Activated naive CD4-positive, alpha-beta T cell treated with anti-CD3 and anti-CD28 coated beads for 36 hours (primary cell): ENCODE data around the gene PEA15. TPM values are rescaled to one million over a fixed set of nuclear protein-coding genes. Genes with fewer than 3 reads are reported as not detected.

Experiments
- CTCF ChIA-PET: fragments of 350-600 bp; sonication (Branson Sonifier 250); formaldehyde crosslinking; loops from one replicate; lab custom pipeline; 2021; ENCODE audit warnings: antibody characterized with exemption; lab: Charles Lee
- DNase-seq: peaks from one replicate; pipeline ENCODE4 v3.0.0-alpha.2; 2020
- H3K27ac Mint-ChIP-seq: one replicate; pipeline ENCODE4 v1.8.0; 2021; ENCODE audit warnings: mild to moderate bottlenecking, mixed read lengths
- H3K27me3 Mint-ChIP-seq: one replicate; pipeline ENCODE4 v1.8.0; 2021; ENCODE audit warnings: low read depth, mixed read lengths
- H3K36me3 Mint-ChIP-seq: one replicate; pipeline ENCODE4 v1.8.0; 2021; ENCODE audit warnings: low read depth, mixed read lengths
- H3K4me1 Mint-ChIP-seq: one replicate; pipeline ENCODE4 v1.8.0; 2021; ENCODE audit warnings: low read depth, mixed read lengths
- H3K4me3 Mint-ChIP-seq: one replicate; pipeline ENCODE4 v1.8.0; 2021; ENCODE audit warnings: mild to moderate bottlenecking, moderate library complexity, mixed read lengths
- H3K9me3 Mint-ChIP-seq: one replicate; pipeline ENCODE4 v1.8.0; 2021; ENCODE audit warnings: mixed read lengths
- intact Hi-C: fragments of 100-400 bp; cut with micrococcal nuclease; formaldehyde crosslinking; loops from one replicate; pipeline ENCODE4 v1.15.1; 2023
- total RNA-seq, 2 experiments: library from RNA; stranded (reverse); gene quantifications; one replicate each; pipeline ENCODE4 v1.2.3, GENCODE V29; 2021

The PEA15 gene
- total RNA-seq, 2 experiments from 2014 or later, result 34.3 to 42.0 TPM

- Mint-ChIP-seq H3K27me3 (peaks cover 2% of the 10 kb centered on the region), H3K27ac (no peak overlapping the region), H3K9me3 (no peaks in the 10 kb centered on the region), H3K36me3 (no peaks in the 10 kb centered on the region), H3K4me1 (no peaks in the 10 kb centered on the region), H3K4me3 (no peak overlapping the region)
- DNase-seq, result no peak
- CTCF ChIA-PET, result interaction anchor here (0.6 to 2.0 kb wide), 4 partner anchors 15 to 190 kb away, joined by 3 to 8 read pairs (median 3); no protein-coding TSS in a partner anchor
- intact Hi-C loops, result no loop called here
These were observed 18.5 kb upstream of the PEA15 start for GRCh38 chr1:160186729-160187128.

- intact Hi-C loops, result no loop called here
- CTCF ChIA-PET, result interaction anchor here (2.0 kb wide), 2 partner anchors 86 to 105 kb away, joined by 4 to 8 read pairs; no protein-coding TSS in a partner anchor
- H3K27ac Mint-ChIP-seq, result no peak overlapping the region
- H3K36me3 Mint-ChIP-seq, result no peaks in the 10 kb centered on the region
- no peaks in the 10 kb centered on the region for H3K9me3 Mint-ChIP-seq
- no peaks in the 10 kb centered on the region for H3K27me3 Mint-ChIP-seq
- no peak for DNase-seq
- no peaks in the 10 kb centered on the region for H3K4me1 Mint-ChIP-seq
- H3K4me3 Mint-ChIP-seq, result no peak overlapping the region
These were observed 17.8 kb upstream of the PEA15 start for GRCh38 chr1:160187407-160187806.

GRCh38 chr1:160188341-160188740 is 16.8 kb upstream of the PEA15 start:
- Mint-ChIP-seq H3K4me1 (no peaks in the 10 kb centered on the region), H3K27me3 (no peaks in the 10 kb centered on the region), H3K4me3 (no peak overlapping the region), H3K27ac (no peak overlapping the region), H3K36me3 (no peaks in the 10 kb centered on the region), H3K9me3 (no peaks in the 10 kb centered on the region)
- DNase-seq, result no peak
- CTCF ChIA-PET, result interaction anchor here (1.7 to 6.0 kb wide), 3 partner anchors 66 to 103 kb away, joined by 4 to 139 read pairs (median 6); no protein-coding TSS in a partner anchor
- intact Hi-C loops, result no loop called here

GRCh38 chr1:160189649-160190625 is 15.2 kb upstream of the PEA15 start, which contains the start of gene CASQ1:
Gene CASQ1 (plus strand): TSS chr1:160190575. CDS start chr1:160190752, 177 bp downstream.
- no peak within 1 kb of the TSS for H3K4me3 Mint-ChIP-seq
- no peaks in the 10 kb centered on the region for H3K9me3 Mint-ChIP-seq
- DNase-seq, result no peak
- intact Hi-C loops, result no loop called here
- CTCF ChIA-PET, result interaction anchor here (0.6 to 6.0 kb wide), 12 partner anchors 11 to 187 kb away, joined by 3 to 139 read pairs (median 6); partner anchors contain the start of gene PEX19
- H3K27ac Mint-ChIP-seq, result no peak within 1 kb of the TSS
- H3K27me3 Mint-ChIP-seq, result no peaks in the 10 kb centered on the region
- H3K36me3 Mint-ChIP-seq, result no peaks in the 10 kb centered on the region
- no peaks in the 10 kb centered on the region for H3K4me1 Mint-ChIP-seq

- H3K36me3 Mint-ChIP-seq, result no peaks in the 10 kb centered on the region
- intact Hi-C loops, result loop anchor here (2.0 kb wide), 1 partner anchor 225 kb away; no protein-coding TSS in a partner anchor
- H3K27ac Mint-ChIP-seq, result no peak overlapping the region
- no peak overlapping the region for H3K4me3 Mint-ChIP-seq
- DNase-seq, result no peak
- H3K4me1 Mint-ChIP-seq, result no peaks in the 10 kb centered on the region
- CTCF ChIA-PET, result interaction anchor here (0.6 to 6.0 kb wide), 12 partner anchors 9 to 185 kb away, joined by 3 to 139 read pairs (median 9); partner anchors contain the start of gene PEX19
- H3K27me3 Mint-ChIP-seq, result no peaks in the 10 kb centered on the region
- no peaks in the 10 kb centered on the region for H3K9me3 Mint-ChIP-seq
These were observed 13.4 kb upstream of the PEA15 start for GRCh38 chr1:160191756-160192155.

- no peaks in the 10 kb centered on the region for H3K9me3 Mint-ChIP-seq
- no peaks in the 10 kb centered on the region for H3K36me3 Mint-ChIP-seq
- intact Hi-C loops, result loop anchor here (2.0 kb wide), 1 partner anchor 225 kb away; no protein-coding TSS in a partner anchor
- H3K4me3 Mint-ChIP-seq, result no peak overlapping the region
- no peaks in the 10 kb centered on the region for H3K27me3 Mint-ChIP-seq
- CTCF ChIA-PET, result interaction anchor here (1.2 to 6.0 kb wide), 10 partner anchors 18 to 185 kb away, joined by 3 to 139 read pairs (median 10); partner anchors contain the start of gene PEX19
- no peaks in the 10 kb centered on the region for H3K4me1 Mint-ChIP-seq
- DNase-seq, result no peak
- no peak overlapping the region for H3K27ac Mint-ChIP-seq
These were observed 12.9 kb upstream of the PEA15 start for GRCh38 chr1:160192234-160192633.

DNA sequence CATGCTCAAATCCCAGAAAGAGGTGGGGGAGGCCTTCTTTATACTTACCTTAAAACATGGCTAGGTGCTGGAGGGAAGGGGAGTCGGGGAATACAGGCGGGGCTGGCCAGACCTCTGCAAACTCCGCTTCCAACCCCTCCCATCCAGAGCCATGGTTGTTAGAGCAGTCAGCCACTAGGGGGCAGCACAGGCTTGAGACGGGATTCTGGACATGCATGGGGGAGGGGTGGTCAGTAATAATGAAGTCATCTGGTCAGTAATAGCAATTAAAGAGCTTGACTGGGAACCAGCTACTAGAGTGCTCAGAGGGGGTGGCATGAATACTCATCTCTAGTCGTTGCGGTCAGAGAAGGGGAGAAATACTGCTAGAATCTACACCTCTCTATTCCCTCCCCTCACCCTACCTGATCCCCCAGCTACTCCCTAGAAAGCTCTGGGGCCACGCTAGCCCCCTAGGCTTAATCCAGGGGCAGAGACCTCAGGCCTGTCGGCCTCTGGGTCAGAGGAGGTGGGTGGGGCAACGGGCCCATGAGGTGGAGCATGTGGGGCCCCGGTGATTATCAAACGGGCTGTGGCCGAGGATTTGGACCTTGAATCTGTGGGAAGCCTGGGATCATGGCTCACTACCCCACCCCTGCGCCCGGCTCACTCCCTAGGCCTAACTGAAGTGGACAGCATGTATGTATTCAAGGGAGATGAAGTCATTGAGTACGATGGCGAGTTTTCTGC is 11.9 kb upstream of the PEA15 start:
- H3K4me1 Mint-ChIP-seq, result no peaks in the 10 kb centered on the region
- CTCF ChIA-PET, result interaction anchor here (0.6 to 6.0 kb wide), 42 partner anchors 8 to 419 kb away, joined by 3 to 139 read pairs (median 4); partner anchors contain the start of gene PEX19
- peak; percentile 91 for DNase-seq
- intact Hi-C loops, result loop anchor here (1.0 to 2.0 kb wide), 7 partner anchors 13 to 414 kb away; no protein-coding TSS in a partner anchor
- no peak overlapping the region for H3K27ac Mint-ChIP-seq
- no peak overlapping the region for H3K4me3 Mint-ChIP-seq
- no peaks in the 10 kb centered on the region for H3K9me3 Mint-ChIP-seq
- no peaks in the 10 kb centered on the region for H3K36me3 Mint-ChIP-seq
- no peaks in the 10 kb centered on the region for H3K27me3 Mint-ChIP-seq

DNA sequence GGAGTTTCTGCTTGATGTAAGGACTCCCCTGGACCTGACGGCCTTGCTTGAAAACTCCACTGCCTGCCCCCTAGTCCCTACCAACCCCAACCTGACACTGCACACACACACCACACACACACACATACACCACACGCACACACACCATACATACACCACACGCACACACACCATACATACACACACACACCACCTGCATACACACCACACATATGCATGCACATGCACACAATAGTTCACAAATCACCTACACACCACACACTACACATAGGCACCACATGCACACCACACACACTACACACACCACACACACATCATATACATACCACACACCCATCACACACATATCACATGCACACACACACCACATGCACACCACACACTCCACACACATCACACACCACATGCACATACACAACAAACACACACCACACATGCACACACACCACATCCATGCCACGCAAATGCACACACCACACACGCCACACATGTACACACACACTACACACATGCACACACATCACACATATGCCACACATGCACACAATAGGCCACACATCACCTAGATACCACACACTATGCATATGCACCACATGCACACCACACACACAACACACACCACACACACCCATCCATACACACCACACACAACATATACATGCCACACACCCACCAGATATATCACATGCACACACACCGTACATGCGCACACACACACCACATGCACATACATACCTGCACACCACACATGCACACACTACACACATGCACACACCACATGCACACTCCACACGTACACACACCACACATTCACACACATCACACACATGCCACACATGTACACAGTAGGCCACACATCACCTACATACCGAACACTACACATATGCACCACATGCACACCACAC is 11.1 kb upstream of the PEA15 start:
- no peaks in the 10 kb centered on the region for H3K36me3 Mint-ChIP-seq
- no peak for DNase-seq
- CTCF ChIA-PET, result interaction anchor here (0.6 to 6.0 kb wide), 42 partner anchors 7 to 418 kb away, joined by 3 to 139 read pairs (median 5); partner anchors contain the start of gene PEX19
- H3K27ac Mint-ChIP-seq, result no peak overlapping the region
- no peak overlapping the region for H3K4me3 Mint-ChIP-seq
- no peaks in the 10 kb centered on the region for H3K27me3 Mint-ChIP-seq
- intact Hi-C loops, result loop anchor here (1.0 to 2.0 kb wide), 7 partner anchors 12 to 413 kb away; no protein-coding TSS in a partner anchor
- no peaks in the 10 kb centered on the region for H3K4me1 Mint-ChIP-seq
- H3K9me3 Mint-ChIP-seq, result no peaks in the 10 kb centered on the region

DNA sequence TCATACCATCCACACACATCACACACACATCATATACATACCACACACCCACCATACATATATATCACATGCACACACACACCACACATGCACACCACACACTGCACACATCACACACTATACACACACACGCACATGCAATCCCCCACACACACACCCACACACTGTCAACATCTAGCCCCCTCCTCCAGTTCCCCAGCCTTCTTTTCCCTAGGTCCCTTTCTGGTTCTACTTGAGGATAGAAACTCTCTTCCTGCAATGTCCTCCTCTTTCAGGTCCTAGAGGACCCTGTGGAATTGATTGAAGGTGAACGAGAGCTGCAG is 10.5 kb upstream of the PEA15 start:
- Mint-ChIP-seq H3K27ac (no peak overlapping the region), H3K27me3 (no peaks in the 10 kb centered on the region), H3K4me1 (no peaks in the 10 kb centered on the region), H3K9me3 (no peaks in the 10 kb centered on the region), H3K4me3 (no peak overlapping the region), H3K36me3 (no peaks in the 10 kb centered on the region)
- CTCF ChIA-PET, result interaction anchor here (1.1 to 3.0 kb wide), 4 partner anchors 58 to 182 kb away, joined by 3 to 24 read pairs (median 5); no protein-coding TSS in a partner anchor
- intact Hi-C loops, result no loop called here
- no peak for DNase-seq

GRCh38 chr1:160196143-160196542 is 9.0 kb upstream of the PEA15 start:
- Mint-ChIP-seq H3K9me3 (no peaks in the 10 kb centered on the region), H3K4me3 (no peak overlapping the region), H3K36me3 (no peaks in the 10 kb centered on the region), H3K4me1 (no peaks in the 10 kb centered on the region), H3K27ac (no peak overlapping the region), H3K27me3 (no peaks in the 10 kb centered on the region)
- CTCF ChIA-PET, result interaction anchor here (0.7 to 3.0 kb wide), 3 partner anchors 96 to 183 kb away, joined by 3 to 24 read pairs (median 6); no protein-coding TSS in a partner anchor
- intact Hi-C loops, result no loop called here
- no peak for DNase-seq

DNA sequence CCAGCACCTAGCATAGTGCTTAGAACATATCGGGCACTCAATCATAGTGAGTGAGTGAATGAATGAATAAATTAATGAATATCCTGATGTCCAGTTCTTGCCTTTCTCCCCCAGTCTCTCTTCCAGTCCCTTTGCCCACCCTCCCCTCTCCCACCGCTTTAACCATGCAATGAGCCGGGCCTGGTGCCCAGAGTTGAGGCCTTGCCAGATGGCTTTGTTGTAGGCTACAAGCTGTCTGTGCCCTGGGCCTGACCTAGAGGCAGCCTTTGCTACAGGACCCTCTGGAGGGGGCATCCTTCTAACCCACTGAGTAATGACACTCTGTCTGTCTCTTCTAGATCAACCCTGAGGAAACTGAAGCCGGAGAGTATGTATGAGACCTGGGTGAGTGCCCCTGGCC is 8.0 kb upstream of the PEA15 start:
- CTCF ChIA-PET, result interaction anchor here (3.0 kb wide), 1 partner anchor 94 kb away, joined by 24 read pairs; no protein-coding TSS in a partner anchor
- Mint-ChIP-seq H3K4me3 (no peak overlapping the region), H3K4me1 (no peaks in the 10 kb centered on the region), H3K9me3 (no peaks in the 10 kb centered on the region), H3K36me3 (no peaks in the 10 kb centered on the region), H3K27ac (no peak overlapping the region), H3K27me3 (no peaks in the 10 kb centered on the region)
- no peak for DNase-seq
- intact Hi-C loops, result no loop called here
